ENCODE data around the gene NR5A1.

NR5A1 gene

GRCh38 chr9:124489222-124489621, 18.0 kb downstream of the NR5A1 start:
- Histone ChIP-seq H3K36me3 (ENCODE audit: low read length) (no peaks in the 10 kb centered on the region), H3F3A (ENCODE audit: insufficient read depth) (no peaks in the 10 kb centered on the region), H4K20me1 (ENCODE audit: low read depth, low read length) (no peaks in the 10 kb centered on the region), H3K79me2 (ENCODE audit: insufficient read depth, low read length) (no peaks in the 10 kb centered on the region), H3K4me2 (ENCODE audit: low read depth, low read length, poor library complexity, severe bottlenecking) (no peak overlapping the region), H3K4me3 (ENCODE audit: insufficient read depth, low read length, poor library complexity, severe bottlenecking) (no peak overlapping the region), H3K9ac (ENCODE audit: low read length) (no peak overlapping the region), H3K9me3 (ENCODE audit: insufficient read depth, low read length) (no peaks in the 10 kb centered on the region), H3K27ac (ENCODE audit: low read depth, low read length) (no peak overlapping the region), H3K9me2 (replicated peaks; ENCODE audit: insufficient read depth, low read length) (no peaks in the 10 kb centered on the region), H3K27me3 (ENCODE audit: low read length) (no peaks in the 10 kb centered on the region), H2AFZ (ENCODE audit: low read depth, low read length, severe bottlenecking) (no peak overlapping the region)
- TF ChIP-seq CTCF (IDR thresholded peaks at IDR 0.05; ENCODE audit: insufficient read depth, low read length, poor library complexity, severe bottlenecking): no peak
- no peak for TF ChIP-seq EZH2phosphoT487 (conservative IDR thresholded peaks at IDR 0.05; ENCODE audit: low read length)

DNA sequence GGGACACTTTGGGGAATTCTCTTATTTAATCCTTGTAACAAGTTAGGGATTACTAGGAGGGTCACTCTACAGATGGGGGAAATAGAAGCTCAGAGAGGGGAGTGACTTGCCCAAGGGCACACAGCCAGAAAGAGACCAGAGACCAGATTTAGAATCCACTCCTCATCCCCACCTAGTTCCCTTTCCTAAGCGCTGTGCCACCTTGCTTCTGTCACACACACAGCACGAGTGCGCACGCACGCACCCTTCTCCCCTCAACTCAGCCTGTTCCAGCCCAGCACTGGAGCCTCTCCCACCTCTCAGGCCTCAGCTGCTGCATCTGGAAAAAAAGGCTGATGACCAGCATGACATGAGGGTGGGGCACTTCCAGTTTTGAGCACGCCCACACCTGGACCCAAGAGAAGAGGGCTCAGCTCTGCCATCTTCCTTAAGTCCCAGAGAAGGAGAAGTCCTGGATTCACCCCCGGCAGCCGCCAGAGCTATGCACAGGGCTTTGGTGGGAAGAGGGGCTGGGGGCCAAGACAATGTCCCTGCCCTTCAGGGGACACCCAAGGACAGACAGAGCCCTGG, 18.5 kb downstream of the NR5A1 start:
- Histone ChIP-seq H3K4me3 (ENCODE audit: insufficient read depth, low read length, poor library complexity, severe bottlenecking) (no peak overlapping the region), H2AFZ (ENCODE audit: low read depth, low read length, severe bottlenecking) (no peak overlapping the region), H3K9ac (ENCODE audit: low read length) (no peak overlapping the region), H3F3A (ENCODE audit: insufficient read depth) (no peaks in the 10 kb centered on the region), H3K79me2 (ENCODE audit: insufficient read depth, low read length) (no peaks in the 10 kb centered on the region), H4K20me1 (ENCODE audit: low read depth, low read length) (no peaks in the 10 kb centered on the region), H3K27ac (ENCODE audit: low read depth, low read length) (no peak overlapping the region), H3K36me3 (ENCODE audit: low read length) (no peaks in the 10 kb centered on the region), H3K27me3 (ENCODE audit: low read length) (no peaks in the 10 kb centered on the region), H3K4me2 (ENCODE audit: low read depth, low read length, poor library complexity, severe bottlenecking) (no peak overlapping the region), H3K9me3 (ENCODE audit: insufficient read depth, low read length) (no peaks in the 10 kb centered on the region), H3K9me2 (replicated peaks; ENCODE audit: insufficient read depth, low read length) (no peaks in the 10 kb centered on the region)
- no peak for TF ChIP-seq EZH2phosphoT487 (conservative IDR thresholded peaks at IDR 0.05; ENCODE audit: low read length)

- TF ChIP-seq EZH2phosphoT487 (conservative IDR thresholded peaks at IDR 0.05; ENCODE audit: low read length) (no peak), CTCF (IDR thresholded peaks at IDR 0.05; ENCODE audit: insufficient read depth, low read length, poor library complexity, severe bottlenecking) (no peak)
- no peaks in the 10 kb centered on the region for H4K20me1 ChIP-seq (ENCODE audit: low read depth, low read length)
- no peak overlapping the region for H3K4me2 ChIP-seq (ENCODE audit: low read depth, low read length, poor library complexity, severe bottlenecking)
- no peaks in the 10 kb centered on the region for H3K79me2 ChIP-seq (ENCODE audit: insufficient read depth, low read length)
- H3F3A ChIP-seq (ENCODE audit: insufficient read depth): no peaks in the 10 kb centered on the region
- H3K27me3 ChIP-seq (ENCODE audit: low read length): no peaks in the 10 kb centered on the region
- no peak overlapping the region for H2AFZ ChIP-seq (ENCODE audit: low read depth, low read length, severe bottlenecking)
- no peak overlapping the region for H3K27ac ChIP-seq (ENCODE audit: low read depth, low read length)
- H3K36me3 ChIP-seq (ENCODE audit: low read length): no peaks in the 10 kb centered on the region
- no peaks in the 10 kb centered on the region for H3K9me3 ChIP-seq (ENCODE audit: insufficient read depth, low read length)
- H3K9me2 ChIP-seq (replicated peaks; ENCODE audit: insufficient read depth, low read length): no peaks in the 10 kb centered on the region
- H3K4me3 ChIP-seq (ENCODE audit: insufficient read depth, low read length, poor library complexity, severe bottlenecking): no peak overlapping the region
- no peak overlapping the region for H3K9ac ChIP-seq (ENCODE audit: low read length)
These were observed 19.7 kb downstream of the NR5A1 start for GRCh38 chr9:124487260-124488182.

DNA sequence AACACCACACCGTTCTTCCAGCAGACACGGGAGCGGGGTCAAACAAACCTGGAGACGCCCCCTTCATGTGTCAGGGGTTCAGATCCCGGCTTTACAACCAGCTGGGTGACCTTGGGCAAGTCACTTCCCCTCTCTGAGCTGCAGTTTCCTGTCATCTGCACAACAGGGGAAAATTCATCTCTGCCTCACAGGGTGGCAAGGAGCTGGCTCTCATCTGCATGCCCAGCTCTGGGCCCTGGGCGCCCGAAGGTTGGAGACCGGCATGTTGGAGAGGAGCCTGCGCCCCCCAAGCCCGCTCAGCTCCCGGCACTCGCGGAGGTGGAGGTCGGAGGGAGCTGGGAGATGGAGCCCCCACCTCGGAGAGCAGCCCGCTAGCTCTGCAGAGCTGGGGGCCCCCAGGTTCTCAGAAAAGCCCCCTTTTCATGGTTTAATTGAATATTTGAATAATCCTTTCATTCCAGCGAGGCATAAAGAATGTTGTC, 20.4 kb downstream of the NR5A1 start:
- Histone ChIP-seq H3K9me2 (replicated peaks; ENCODE audit: insufficient read depth, low read length) (no peaks in the 10 kb centered on the region), H3K27ac (ENCODE audit: low read depth, low read length) (no peak overlapping the region), H4K20me1 (ENCODE audit: low read depth, low read length) (no peaks in the 10 kb centered on the region), H3K27me3 (ENCODE audit: low read length) (no peaks in the 10 kb centered on the region), H3F3A (ENCODE audit: insufficient read depth) (no peaks in the 10 kb centered on the region), H3K4me3 (ENCODE audit: insufficient read depth, low read length, poor library complexity, severe bottlenecking) (no peak overlapping the region), H3K79me2 (ENCODE audit: insufficient read depth, low read length) (no peaks in the 10 kb centered on the region), H3K4me2 (ENCODE audit: low read depth, low read length, poor library complexity, severe bottlenecking) (no peak overlapping the region), H3K9me3 (ENCODE audit: insufficient read depth, low read length) (no peaks in the 10 kb centered on the region), H2AFZ (ENCODE audit: low read depth, low read length, severe bottlenecking) (no peak overlapping the region), H3K9ac (ENCODE audit: low read length) (no peak overlapping the region), H3K36me3 (ENCODE audit: low read length) (no peaks in the 10 kb centered on the region)
- TF ChIP-seq EZH2phosphoT487 (conservative IDR thresholded peaks at IDR 0.05; ENCODE audit: low read length) (no peak), CTCF (IDR thresholded peaks at IDR 0.05; ENCODE audit: insufficient read depth, low read length, poor library complexity, severe bottlenecking) (no peak)
